Measurements from ENCODE around the gene KLK4. TPM values are rescaled to one million over a fixed set of nuclear protein-coding genes. Genes with fewer than 3 reads are reported as not detected.

Gene KLK4
- total RNA-seq, 1 experiment from 2014 or later, result 0.48 TPM

DNA sequence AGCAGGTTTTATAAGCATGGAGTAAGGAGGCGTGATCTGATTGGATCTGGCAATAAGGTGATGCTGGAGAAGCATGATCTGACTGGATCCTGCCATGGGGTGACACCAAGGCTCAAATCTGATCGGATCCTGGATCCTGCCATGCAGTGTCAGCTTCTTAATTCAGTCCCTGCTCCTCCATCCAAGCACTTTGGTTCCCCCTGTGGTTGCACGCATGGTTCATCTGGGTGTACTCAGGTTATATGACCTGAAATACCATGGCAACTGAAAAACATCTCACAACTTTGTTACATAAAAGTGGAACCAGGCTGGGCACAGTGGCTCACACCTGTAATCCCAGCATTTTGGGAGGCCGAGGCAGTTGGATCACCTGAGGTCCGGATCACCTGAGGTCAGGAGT, 17.6 kb upstream of the KLK4 start:
- H3K9ac ChIP-seq (ENCODE audit: extremely low read depth, insufficient read length, low read length), result no peak overlapping the region
- no peak overlapping the region for H3K23ac ChIP-seq (ENCODE audit: insufficient read length, low read depth, low read length)
- H2BK12ac ChIP-seq (ENCODE audit: insufficient read length, low read depth, low read length), result no peak overlapping the region
- Mint-ChIP-seq H3K4me3 (no peak overlapping the region), H3K27me3 (ENCODE audit: low read depth) (peaks cover 46% of the 10 kb centered on the region), H3K4me1 (peaks cover 4 to 6% of the 10 kb centered on the region in 2 experiments), H3K9me3 (peaks cover 0 to 2% of the 10 kb centered on the region in 2 experiments; a peak in 1 of 5 replicates), H3K36me3 (ENCODE audit: insufficient read depth in 1 of 3, low read depth in 3 of 3) (no peaks in the 10 kb centered on the region), H3K27ac (no peak overlapping the region)
- H2AFZ ChIP-seq (ENCODE audit: low read length), result no peak overlapping the region
- no peak overlapping the region for H2AK5ac ChIP-seq (ENCODE audit: insufficient read length, low read length)
- no peaks in the 10 kb centered on the region for H4K20me1 ChIP-seq (ENCODE audit: control insufficient read depth, insufficient read depth, insufficient read length)
- H4K91ac ChIP-seq (ENCODE audit: insufficient read length, low read depth, low read length), result no peak overlapping the region
- no peak for DNase-seq
- TF ChIP-seq, protein P1, sequence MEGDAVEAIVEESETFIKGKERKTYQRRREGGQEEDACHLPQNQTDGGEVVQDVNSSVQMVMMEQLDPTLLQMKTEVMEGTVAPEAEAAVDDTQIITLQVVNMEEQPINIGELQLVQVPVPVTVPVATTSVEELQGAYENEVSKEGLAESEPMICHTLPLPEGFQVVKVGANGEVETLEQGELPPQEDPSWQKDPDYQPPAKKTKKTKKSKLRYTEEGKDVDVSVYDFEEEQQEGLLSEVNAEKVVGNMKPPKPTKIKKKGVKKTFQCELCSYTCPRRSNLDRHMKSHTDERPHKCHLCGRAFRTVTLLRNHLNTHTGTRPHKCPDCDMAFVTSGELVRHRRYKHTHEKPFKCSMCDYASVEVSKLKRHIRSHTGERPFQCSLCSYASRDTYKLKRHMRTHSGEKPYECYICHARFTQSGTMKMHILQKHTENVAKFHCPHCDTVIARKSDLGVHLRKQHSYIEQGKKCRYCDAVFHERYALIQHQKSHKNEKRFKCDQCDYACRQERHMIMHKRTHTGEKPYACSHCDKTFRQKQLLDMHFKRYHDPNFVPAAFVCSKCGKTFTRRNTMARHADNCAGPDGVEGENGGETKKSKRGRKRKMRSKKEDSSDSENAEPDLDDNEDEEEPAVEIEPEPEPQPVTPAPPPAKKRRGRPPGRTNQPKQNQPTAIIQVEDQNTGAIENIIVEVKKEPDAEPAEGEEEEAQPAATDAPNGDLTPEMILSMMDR (conservative IDR thresholded peaks at IDR 0.05), result no peak
- H2BK15ac ChIP-seq (ENCODE audit: low read depth, low read length), result no peak overlapping the region
- H3K27me3 ChIP-seq (ENCODE audit: insufficient read depth, low read length), result no peaks in the 10 kb centered on the region
- H2BK20ac ChIP-seq (ENCODE audit: low read depth, low read length, poor library complexity, severe bottlenecking), result no peak overlapping the region
- no peak overlapping the region for H3T11ph ChIP-seq (ENCODE audit: low read length)
- no peaks in the 10 kb centered on the region for H3K9me3 ChIP-seq (ENCODE audit: control insufficient read depth, low read depth, low read length)
- no peak overlapping the region for H2BK120ac ChIP-seq (ENCODE audit: low read depth, low read length, poor library complexity, severe bottlenecking)
- H3K79me1 ChIP-seq (ENCODE audit: insufficient read depth, low read depth, low read length, poor library complexity, severe bottlenecking), result no peaks in the 10 kb centered on the region
- H3K23me2 ChIP-seq (ENCODE audit: insufficient read length, low read depth, low read length, poor library complexity, severe bottlenecking), result no peaks in the 10 kb centered on the region
- H4K5ac ChIP-seq (ENCODE audit: insufficient read length, low read depth, low read length), result no peak overlapping the region
- H3K4ac ChIP-seq (ENCODE audit: low read depth, low read length), result no peak overlapping the region
- no peak overlapping the region for H3K14ac ChIP-seq (ENCODE audit: insufficient read depth, low read length)
- H3K27ac ChIP-seq (ENCODE audit: insufficient read length, low read depth, low read length), result no peak overlapping the region
- H3K4me1 ChIP-seq (ENCODE audit: insufficient read depth, low read length), result no peaks in the 10 kb centered on the region; the same call in 1 of the 2 replicates
- no peak overlapping the region for H3K56ac ChIP-seq (ENCODE audit: insufficient read length, low read depth, low read length)
- no CpG with 5 or more reads among the region's 5 CpGs for WGBS (ENCODE audit: extremely low coverage, insufficient read length, low lambda C conversion rate)
- no peak overlapping the region for H4K8ac ChIP-seq (replicated peaks; ENCODE audit: insufficient read length, low read depth, low read length)
- H3K4me2 ChIP-seq (ENCODE audit: insufficient read depth, insufficient read length, low read length), result no peak overlapping the region
- no peaks in the 10 kb centered on the region for H3K79me2 ChIP-seq (ENCODE audit: insufficient read depth, low read length)
- no peak overlapping the region for H3K18ac ChIP-seq (ENCODE audit: insufficient read length, low read depth, low read length)
- H2BK5ac ChIP-seq (ENCODE audit: insufficient read length, low read length), result no peak overlapping the region

Measured in H9 (cell line).